ENCODE measurements around the gene SLC5A11.

Gene SLC5A11

DNA sequence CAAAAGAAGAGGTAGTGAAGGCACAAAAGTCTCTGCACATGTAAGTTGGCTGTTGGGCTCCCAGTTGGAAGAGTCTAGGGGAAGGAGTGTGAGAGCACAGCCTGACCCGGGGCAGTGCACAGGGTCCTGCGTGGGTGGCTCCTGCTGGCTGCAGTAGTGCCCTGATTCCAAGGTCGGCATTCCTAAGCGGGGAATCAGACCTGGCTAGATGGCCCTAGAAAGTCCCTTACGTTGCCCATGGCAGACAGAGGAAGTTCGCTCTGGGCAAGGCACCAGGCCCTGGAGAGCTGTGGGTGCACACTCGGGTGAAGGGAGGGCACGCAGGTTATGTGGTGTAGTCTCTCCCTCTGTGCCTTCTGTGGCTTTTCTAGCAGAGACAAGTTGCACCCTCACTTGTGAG, 22.8 kb upstream of the SLC5A11 start:
- no peak for TF ChIP-seq EP300 (IDR thresholded peaks at IDR 0.05; ENCODE audit: borderline replicate concordance)
- TF ChIP-seq REST (IDR thresholded peaks at IDR 0.05; ENCODE audit: low read depth), result no peak
- no peak for TF ChIP-seq MAX (IDR thresholded peaks at IDR 0.05)
- no peak for TF ChIP-seq CREB1 (IDR thresholded peaks at IDR 0.05; ENCODE audit: low read depth)
- no peak for TF ChIP-seq EGR1 (IDR thresholded peaks at IDR 0.05)
- no peak for TF ChIP-seq TEAD4 (IDR thresholded peaks at IDR 0.05)
- TF ChIP-seq TCF12 (IDR thresholded peaks at IDR 0.05; ENCODE audit: low read depth), result no peak
- TF ChIP-seq NFIC (IDR thresholded peaks at IDR 0.05), result no peak
- no peak for TF ChIP-seq FOXM1 (IDR thresholded peaks at IDR 0.05; ENCODE audit: borderline replicate concordance, low read depth)
- no peak for TF ChIP-seq RAD21 (IDR thresholded peaks at IDR 0.05; ENCODE audit: low read depth)

DNA sequence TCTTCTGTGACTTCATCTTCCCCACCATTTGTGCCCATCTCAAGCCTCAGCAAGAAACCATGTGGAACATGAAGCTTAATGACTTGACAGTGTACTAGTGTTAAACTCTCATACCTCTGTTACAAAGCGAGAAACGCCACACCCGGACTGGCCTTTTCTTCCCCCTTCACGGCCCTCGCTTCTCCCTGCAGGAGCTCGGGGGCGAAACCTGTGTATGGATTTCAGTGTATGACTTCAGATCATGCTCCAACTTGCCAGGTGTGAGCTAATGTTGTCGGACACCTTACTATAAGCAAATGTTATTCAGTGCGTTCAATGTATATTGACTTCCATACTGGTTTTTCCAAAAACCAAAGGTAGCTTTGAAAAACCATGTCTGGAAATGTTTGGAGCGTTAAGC, 20.1 kb upstream of the SLC5A11 start:
- TF ChIP-seq FOXM1 (IDR thresholded peaks at IDR 0.05; ENCODE audit: borderline replicate concordance, low read depth), result no peak
- no peak for TF ChIP-seq TEAD4 (IDR thresholded peaks at IDR 0.05)
- no peak for TF ChIP-seq ZBTB7A (IDR thresholded peaks at IDR 0.05; ENCODE audit: low read depth)
- TF ChIP-seq EP300 (IDR thresholded peaks at IDR 0.05; ENCODE audit: borderline replicate concordance), result no peak
- TF ChIP-seq TAF1 (IDR thresholded peaks at IDR 0.05; ENCODE audit: low read depth), result no peak

DNA sequence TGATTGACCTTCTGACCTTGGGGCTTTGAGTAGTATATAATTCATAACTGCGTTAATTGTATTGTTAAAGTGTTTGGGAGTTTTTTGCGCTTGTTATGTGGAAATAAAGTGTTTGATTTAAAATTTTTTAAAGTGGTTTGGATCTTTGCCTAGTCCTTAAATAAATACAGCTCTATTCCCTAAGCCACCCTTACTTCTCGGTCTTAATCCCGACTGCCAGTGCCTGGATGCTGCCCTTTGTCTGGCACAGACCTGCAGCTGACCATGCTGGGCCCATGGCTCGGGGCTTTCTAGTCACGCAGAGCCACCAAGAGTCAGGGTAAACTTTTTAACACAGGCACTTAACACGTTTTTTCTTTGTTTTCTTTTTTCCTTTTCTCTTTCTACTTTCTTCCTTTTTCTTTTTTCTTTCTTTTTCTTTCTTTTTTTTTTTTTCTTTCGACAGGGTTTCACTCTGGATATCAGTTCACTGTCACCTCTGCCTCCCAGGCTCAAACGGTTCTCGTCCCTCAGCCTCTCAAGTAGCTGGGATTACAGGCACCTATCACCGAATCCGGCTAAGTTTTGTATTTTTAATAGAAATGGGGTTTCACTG, 19.6 kb upstream of the SLC5A11 start:
- TF ChIP-seq NFIC (IDR thresholded peaks at IDR 0.05) (no peak), USF1 (IDR thresholded peaks at IDR 0.05) (no peak), ZBTB7A (IDR thresholded peaks at IDR 0.05; ENCODE audit: low read depth) (no peak), YY1 (IDR thresholded peaks at IDR 0.05; ENCODE audit: low read depth) (no peak), EP300 (IDR thresholded peaks at IDR 0.05; ENCODE audit: borderline replicate concordance) (no peak), EGR1 (IDR thresholded peaks at IDR 0.05) (no peak)

- TF ChIP-seq EGR1 (IDR thresholded peaks at IDR 0.05) (no peak), FOXM1 (IDR thresholded peaks at IDR 0.05; ENCODE audit: borderline replicate concordance, low read depth) (no peak), YY1 (IDR thresholded peaks at IDR 0.05; ENCODE audit: low read depth) (no peak)
Observed at GRCh38 chr16:24826817-24827566, 18.8 kb upstream of the SLC5A11 start.

DNA sequence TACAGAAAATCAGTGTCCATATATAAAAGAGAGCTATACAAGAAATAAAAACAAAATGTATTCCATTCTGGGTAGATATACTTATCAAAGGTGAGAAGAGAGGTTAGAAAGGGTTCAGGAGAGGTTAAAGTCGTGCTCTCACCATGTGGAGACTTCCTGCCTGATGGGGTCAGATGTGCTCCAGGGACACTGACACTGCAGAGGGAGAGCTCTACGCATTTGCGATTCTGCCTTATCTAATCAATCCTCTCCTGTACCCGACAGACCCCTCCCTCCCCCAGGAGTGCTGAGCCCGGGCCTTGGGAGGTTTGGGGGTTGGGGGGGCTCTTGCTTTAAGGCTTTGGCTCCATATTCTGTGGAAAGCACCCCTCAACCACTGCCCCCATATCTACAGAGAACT, 16.6 kb upstream of the SLC5A11 start:
- TF ChIP-seq MAX (IDR thresholded peaks at IDR 0.05) (no peak), EP300 (IDR thresholded peaks at IDR 0.05; ENCODE audit: borderline replicate concordance) (no peak), TEAD4 (IDR thresholded peaks at IDR 0.05) (no peak), YY1 (IDR thresholded peaks at IDR 0.05; ENCODE audit: low read depth) (no peak), ZBTB7A (IDR thresholded peaks at IDR 0.05; ENCODE audit: low read depth) (no peak), CREB1 (IDR thresholded peaks at IDR 0.05; ENCODE audit: low read depth) (no peak), TCF12 (IDR thresholded peaks at IDR 0.05; ENCODE audit: low read depth) (no peak), RAD21 (IDR thresholded peaks at IDR 0.05; ENCODE audit: low read depth) (no peak), TAF1 (IDR thresholded peaks at IDR 0.05; ENCODE audit: low read depth) (no peak), USF1 (IDR thresholded peaks at IDR 0.05) (no peak), CEBPB (IDR thresholded peaks at IDR 0.05) (no peak), FOXM1 (IDR thresholded peaks at IDR 0.05; ENCODE audit: borderline replicate concordance, low read depth) (no peak), EGR1 (IDR thresholded peaks at IDR 0.05) (no peak), NFIC (IDR thresholded peaks at IDR 0.05) (no peak), REST (IDR thresholded peaks at IDR 0.05; ENCODE audit: low read depth) (no peak)

DNA sequence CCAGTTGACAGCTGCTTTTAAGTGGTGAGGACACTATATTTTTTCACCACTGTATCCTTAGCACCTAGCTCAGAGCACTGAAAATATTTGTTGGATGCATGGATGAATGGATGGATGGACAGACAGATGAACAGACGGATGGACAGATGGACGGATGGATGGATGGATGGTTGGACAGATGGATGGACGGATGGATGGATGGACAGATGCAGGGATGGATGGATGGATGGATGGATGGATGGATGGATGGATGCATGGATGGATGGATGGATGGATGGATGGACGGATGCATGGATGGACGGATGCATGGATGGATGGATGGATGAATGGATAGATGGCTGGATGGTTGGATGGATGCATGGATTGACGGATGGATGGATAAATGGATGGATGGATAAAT, 12.4 kb upstream of the SLC5A11 start:
- TF ChIP-seq EP300 (IDR thresholded peaks at IDR 0.05; ENCODE audit: borderline replicate concordance) (no peak), TEAD4 (IDR thresholded peaks at IDR 0.05) (no peak), YY1 (IDR thresholded peaks at IDR 0.05; ENCODE audit: low read depth) (no peak), REST (IDR thresholded peaks at IDR 0.05; ENCODE audit: low read depth) (no peak), TAF1 (IDR thresholded peaks at IDR 0.05; ENCODE audit: low read depth) (no peak), ZBTB7A (IDR thresholded peaks at IDR 0.05; ENCODE audit: low read depth) (no peak), FOXM1 (IDR thresholded peaks at IDR 0.05; ENCODE audit: borderline replicate concordance, low read depth) (no peak), CREB1 (IDR thresholded peaks at IDR 0.05; ENCODE audit: low read depth) (no peak), TCF12 (IDR thresholded peaks at IDR 0.05; ENCODE audit: low read depth) (no peak), CEBPB (IDR thresholded peaks at IDR 0.05) (no peak), MAX (IDR thresholded peaks at IDR 0.05) (no peak), EGR1 (IDR thresholded peaks at IDR 0.05) (no peak), RAD21 (IDR thresholded peaks at IDR 0.05; ENCODE audit: low read depth) (no peak), NFIC (IDR thresholded peaks at IDR 0.05) (no peak), USF1 (IDR thresholded peaks at IDR 0.05) (no peak)

Data from Ishikawa (cell line).